HG02884 (cell line): ENCODE data around the gene TKTL2.

Experiments
- ATAC-seq: cut with Tn5 transposase; IDR thresholded peaks from one replicate; pipeline ENCODE4 v1.9.1; 2021; ENCODE audit warnings: mild to moderate bottlenecking, moderate library complexity; ENCODE audit not compliant: unreplicated experiment

The TKTL2 gene

DNA sequence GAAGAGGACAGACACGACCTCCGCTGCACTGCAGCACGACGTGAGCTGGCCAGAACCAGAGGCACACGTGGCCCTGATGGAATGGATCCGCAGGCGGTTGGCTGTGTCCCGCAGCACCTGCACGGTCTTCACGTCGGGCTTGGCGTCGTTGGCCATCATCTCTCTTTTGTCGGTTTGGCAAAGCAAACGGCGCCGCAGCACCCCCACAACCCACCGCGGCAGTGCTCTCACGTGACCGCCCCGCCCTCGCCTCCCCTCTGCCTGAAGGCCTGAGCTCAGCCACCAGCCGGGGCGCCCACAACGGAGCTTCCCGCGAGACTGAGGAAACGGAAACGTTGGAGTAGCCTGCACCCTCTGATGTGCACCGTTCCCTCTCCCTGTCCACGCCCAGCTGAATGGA, at the start of gene TKTL2:
Gene TKTL2, minus strand, starts transcription at position 179 of the 400 bp plus-strand sequence. Its CDS starts 20 bp downstream, at position 159.
- no peak for ATAC-seq

DNA sequence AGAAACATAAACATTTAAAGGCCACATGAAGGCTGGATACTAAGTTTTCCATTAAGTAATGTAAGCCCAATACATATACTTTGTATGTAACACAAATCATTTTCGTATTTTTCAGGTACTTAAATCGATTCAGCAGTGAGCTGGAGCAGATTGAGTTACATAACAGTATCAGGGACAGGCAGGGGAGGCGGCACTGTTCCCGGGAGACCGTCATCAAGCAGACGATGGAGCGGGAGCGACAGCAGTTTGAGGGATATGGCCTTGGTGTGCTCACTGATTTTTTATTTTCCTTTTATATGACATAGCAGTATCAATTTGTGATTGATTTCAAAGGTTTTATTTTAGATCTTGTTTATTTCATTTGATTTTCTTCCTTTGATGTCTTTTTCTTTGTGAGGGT, 41.6 kb upstream of the TKTL2 start:
- no peak for ATAC-seq

GRCh38 chr4:163505374-163505773, 31.8 kb upstream of the TKTL2 start:
- no peak for ATAC-seq

- no peak for ATAC-seq
Observed at GRCh38 chr4:163500586-163500985, 27.0 kb upstream of the TKTL2 start.

GRCh38 chr4:163495900-163496299, 22.3 kb upstream of the TKTL2 start:
- peak; percentile 26 for ATAC-seq

DNA sequence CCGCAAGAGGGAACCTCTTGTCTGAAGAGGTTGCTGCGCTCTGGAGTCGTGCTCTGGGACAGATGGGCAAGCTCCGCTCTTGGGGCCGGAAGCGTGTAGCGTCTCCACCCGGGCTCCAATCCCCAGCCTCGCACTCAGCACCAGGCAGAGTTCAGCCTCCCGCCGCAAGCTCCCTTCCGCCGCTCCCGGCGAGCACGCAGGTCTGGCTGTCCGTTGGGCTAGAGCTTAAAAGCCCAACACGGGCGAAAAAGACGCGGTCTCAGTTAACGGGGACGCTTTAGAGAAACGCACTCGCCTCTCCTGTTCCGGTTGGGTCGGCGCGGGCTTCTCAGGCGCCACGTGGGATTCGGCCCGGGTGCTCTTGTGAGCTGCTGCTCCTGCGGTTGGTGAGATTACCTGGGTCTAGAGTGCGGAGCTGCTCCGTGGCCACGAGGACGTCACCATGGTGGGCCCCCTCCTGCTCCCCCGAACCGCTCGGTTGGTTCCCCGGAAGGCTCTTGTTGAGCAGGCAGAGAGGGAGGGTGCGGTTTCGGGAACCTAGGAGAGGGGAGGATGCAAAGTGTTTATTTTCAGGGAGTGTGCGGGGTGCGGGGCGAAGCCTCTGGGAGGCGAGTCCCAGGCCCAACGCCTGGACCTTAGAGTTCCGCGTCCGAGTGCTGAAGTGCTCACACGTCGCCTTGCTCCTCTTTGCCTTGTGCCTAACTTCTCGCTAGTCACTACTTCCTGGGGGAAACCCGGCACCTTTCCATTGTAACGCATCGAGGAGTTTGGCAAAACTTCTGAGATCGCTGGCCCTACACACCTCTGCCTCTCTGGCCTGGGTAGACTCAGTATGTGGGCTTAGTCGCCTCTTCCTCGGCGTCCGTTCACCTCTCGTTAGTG, 21.0 kb upstream of the TKTL2 start, which contains the start of gene TMA16:
Gene TMA16, plus strand, starts transcription at position 331 of the 882 bp plus-strand sequence. Its CDS starts 112 bp downstream, at position 443.
- ATAC-seq, result peak; percentile 79

GRCh38 chr4:163493643-163494359, 20.2 kb upstream of the TKTL2 start:
- peak; percentile 10 for ATAC-seq

DNA sequence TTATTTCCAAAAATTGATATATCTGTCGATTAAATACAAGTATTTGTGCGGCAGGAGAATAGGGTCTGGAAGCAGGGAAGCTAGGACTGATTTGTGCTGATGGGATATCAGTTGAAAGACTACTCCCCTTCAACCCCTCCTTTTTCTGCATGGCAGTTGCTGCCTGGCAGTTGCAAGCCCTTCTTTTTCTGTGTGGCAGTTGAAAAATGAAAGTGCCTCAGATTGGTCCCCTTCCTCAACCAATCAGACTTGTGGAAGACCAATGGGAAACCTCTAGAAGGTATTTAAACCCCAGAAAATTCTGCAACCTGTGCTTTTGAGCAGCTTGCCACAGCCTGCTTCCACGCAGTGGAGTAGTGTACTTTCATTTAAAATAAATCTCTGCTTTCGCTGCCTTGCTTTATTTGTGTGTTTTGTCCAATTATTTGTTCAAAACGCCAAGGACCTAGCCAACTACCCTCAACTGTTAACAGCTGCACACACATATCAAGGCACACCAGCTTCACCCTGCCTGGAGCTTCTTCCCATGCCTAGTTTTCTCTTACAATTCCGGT, 19.5 kb upstream of the TKTL2 start:
- no peak for ATAC-seq

DNA sequence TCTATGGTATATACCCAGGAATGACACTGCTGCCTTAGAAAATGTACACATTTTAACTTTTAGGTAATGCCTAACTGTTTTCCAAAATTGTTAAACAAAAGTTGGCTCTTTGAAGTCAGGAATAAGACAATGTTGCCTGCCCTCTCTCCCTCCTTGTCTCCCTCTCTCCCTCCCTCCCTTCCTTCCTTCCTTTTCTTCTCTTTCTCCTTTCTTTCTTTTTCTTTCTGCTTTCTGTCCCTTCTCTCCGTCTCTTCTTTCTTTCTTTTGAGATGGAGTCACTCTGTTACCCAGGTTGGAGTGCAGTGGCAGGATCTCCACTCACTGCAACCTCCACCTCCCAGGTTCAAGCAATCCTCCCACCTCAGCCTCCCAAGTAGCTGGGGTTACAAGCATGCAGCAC, 16.4 kb upstream of the TKTL2 start:
- ATAC-seq, result no peak

- ATAC-seq, result no peak
Observed at GRCh38 chr4:163486321-163486720, 12.8 kb upstream of the TKTL2 start.

DNA sequence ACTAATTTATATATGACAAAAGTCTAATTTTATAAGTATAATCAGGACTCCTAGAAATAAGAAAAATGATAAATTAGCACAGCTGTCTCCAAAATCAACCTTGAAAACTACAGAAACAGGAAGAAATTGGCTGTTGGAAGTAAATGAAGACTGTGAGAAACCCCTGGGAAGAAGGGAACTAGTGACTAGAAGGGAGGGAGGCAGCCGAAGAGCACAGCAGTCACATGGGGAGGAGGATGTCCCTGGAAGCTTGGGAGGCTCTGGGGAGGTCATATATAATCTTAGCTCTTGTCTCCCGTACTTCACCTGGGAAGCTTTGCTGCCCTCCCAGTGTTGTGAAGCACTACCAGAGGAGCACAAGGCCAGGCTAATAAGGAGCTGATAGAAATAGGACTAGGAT, 12.0 kb upstream of the TKTL2 start:
- no peak for ATAC-seq

DNA sequence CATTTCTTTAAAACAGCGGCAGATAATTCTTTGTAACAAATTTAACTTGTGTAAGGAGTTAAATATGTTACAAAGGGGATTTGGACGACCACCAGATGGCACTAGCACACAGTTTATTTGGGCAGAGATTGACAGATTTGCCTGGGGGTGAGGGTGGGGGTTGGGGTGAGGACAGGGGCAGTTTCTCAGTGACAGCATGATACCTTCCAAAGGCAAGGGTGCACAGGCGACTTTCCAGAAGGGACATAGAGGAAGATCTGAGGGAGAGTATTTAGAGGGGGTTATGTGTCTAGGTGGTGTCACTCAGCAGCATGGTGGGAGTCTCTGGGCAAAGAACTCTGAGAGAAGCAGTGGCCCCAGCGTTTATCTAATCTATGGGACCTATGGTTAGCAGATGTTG, 11.4 kb upstream of the TKTL2 start:
- peak; percentile 41 for ATAC-seq

GRCh38 chr4:163482190-163482589, 8.6 kb upstream of the TKTL2 start:
- ATAC-seq, result peak; percentile 70

- no peak for ATAC-seq
Observed at GRCh38 chr4:163476761-163477438, 3.3 kb upstream of the TKTL2 start.

- peak; percentile 49 for ATAC-seq
Observed at GRCh38 chr4:163474027-163474426, 473 bp upstream of the TKTL2 start.

DNA sequence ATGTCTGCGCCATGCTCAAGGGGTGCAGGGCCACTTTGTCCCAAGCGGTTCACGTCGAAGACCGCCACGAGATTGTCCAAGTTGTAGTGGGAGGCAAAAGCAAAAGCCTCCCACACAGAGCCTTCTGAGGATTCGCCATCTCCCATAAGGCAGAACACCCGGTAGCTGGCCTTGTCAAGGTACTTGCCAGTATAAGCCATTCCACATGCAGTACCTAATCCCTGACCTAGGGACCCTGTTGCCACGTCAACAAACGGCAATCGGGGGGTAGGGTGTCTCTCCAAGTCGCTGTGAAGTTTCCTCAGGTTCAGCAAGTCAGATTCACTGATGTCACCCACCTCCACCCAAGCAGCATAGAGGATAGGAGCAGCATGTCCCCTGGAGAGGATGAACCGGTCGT, 424 bp downstream of the TKTL2 start:
- no peak for ATAC-seq

- no peak for ATAC-seq
Observed at GRCh38 chr4:163470391-163470790, 3.2 kb downstream of the TKTL2 start.

GRCh38 chr4:163467082-163467770, 6.3 kb downstream of the TKTL2 start:
- no peak for ATAC-seq

DNA sequence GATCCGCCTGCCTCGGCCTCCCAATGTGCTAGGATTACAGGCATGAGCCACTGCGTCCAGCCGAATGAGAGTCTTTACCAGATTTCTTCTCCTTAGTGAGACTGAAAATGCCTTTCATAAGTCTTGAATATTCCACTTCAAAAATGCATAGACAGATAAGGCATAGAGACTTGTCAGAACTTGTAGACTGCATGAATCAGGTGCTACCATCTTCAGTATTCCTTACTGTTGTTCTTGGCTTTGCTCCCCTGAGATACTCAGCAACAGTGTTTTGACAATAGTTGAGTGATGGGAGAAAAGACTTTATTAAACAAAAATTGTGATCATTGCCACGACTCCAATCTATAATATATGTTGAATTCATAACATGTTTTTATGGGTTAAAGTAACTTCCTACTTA, 11.0 kb downstream of the TKTL2 start:
- ATAC-seq, result no peak

GRCh38 chr4:163448540-163449203, 24.9 kb downstream of the TKTL2 start:
- ATAC-seq, result no peak
